HCT116 (cell line): Measurements from ENCODE around the gene NOS3. TPM values are rescaled to one million over a fixed set of nuclear protein-coding genes. Genes with fewer than 3 reads are reported as not detected.

ENCODE experiments used
- ATAC-seq: fragments of 200-7000 bp; cut with Tn5 transposase; 2 replicates; pipeline ENCODE4 v1.9.1; 2020; ENCODE audit warnings: mild to moderate bottlenecking, moderate library complexity
- BruUV-seq: library from RNA; stranded (reverse); fragments of 400-500 nt; replicated peaks from 2 replicates; lab custom pipeline; 2021; lab: Mats Ljungman, UMichigan
- CTCF ChIA-PET: fragments of 300-600 bp; sonication (Branson Sonifier 250); formaldehyde crosslinking; loops from one replicate; lab custom pipeline; 2021; ENCODE audit warnings: antibody characterized with exemption; lab: Charles Lee
- POLR2A ChIA-PET: fragments of 300-600, 350-600 bp; sonication (Branson Sonifier 250); formaldehyde crosslinking; loops from one replicate; lab custom pipeline; 2021; ENCODE audit warnings: antibody characterized with exemption; lab: Charles Lee
- RAD21 ChIA-PET, 2 experiments: fragments of 300-600 bp; sonication (Branson Sonifier 250); formaldehyde crosslinking; loops; one replicate each; lab custom pipeline; 2023; ENCODE audit warnings: low total read pairs in 2 of 2; ENCODE audit not compliant: uncharacterized antibody in 2 of 2, unreplicated experiment in 2 of 2, low non-redundant PET in 1 of 2; lab: Charles Lee
- DNase-seq: peaks from one replicate; pipeline ENCODE4 v3.0.0-alpha.2; 2010; ENCODE audit warnings: low read depth, low spot score
- H2AFZ ChIP-seq: fragments of 200-600 bp; shearing (Covaris generic), sonication (generic); 2 replicates; pipeline ENCODE4 v1.6.1; 2017; ENCODE audit warnings: low read depth, mixed run types, mixed read lengths, antibody characterized with exemption, low read length; ENCODE audit not compliant: poor library complexity, severe bottlenecking
- H3K27ac ChIP-seq: 2 replicates; pipeline ENCODE4 v1.5.1; 2012; ENCODE audit warnings: low read depth, low read length
- H3K27me3 ChIP-seq: fragments of 200-600 bp; sonication (generic); 2 replicates; pipeline ENCODE4 v1.6.1; 2016; ENCODE audit warnings: mixed run types, low read length, mixed read lengths; ENCODE audit not compliant: insufficient read depth
- H3K36me3 ChIP-seq, 2 experiments: fragments of 200-500 bp in 1 of 2; fragments of 200-600 bp in 1 of 2; sonication (Bioruptor generic) in 1 of 2; sonication (generic) in 1 of 2; 2 replicates each; pipeline versions ENCODE4 v1.5.1 to v1.6.1; 2014 to 2016; ENCODE audit warnings: low read length in 2 of 2, inconsistent platforms in 1 of 2, mixed read lengths in 1 of 2, mixed run types in 1 of 2; ENCODE audit not compliant: insufficient read depth in 2 of 2, control insufficient read depth in 1 of 2
- H3K4me1 ChIP-seq, 2 experiments: fragments of 200-600 bp in 1 of 2; sonication (generic) in 1 of 2; 2 replicates each; pipeline versions ENCODE4 v1.5.1 to v1.6.1; 2012 to 2017; ENCODE audit warnings: low read length in 2 of 2, inconsistent platforms in 1 of 2, mild to moderate bottlenecking in 1 of 2, mixed read lengths in 1 of 2, mixed run types in 1 of 2, moderate library complexity in 1 of 2; ENCODE audit not compliant: insufficient read depth in 2 of 2, control insufficient read depth in 1 of 2
- H3K4me2 ChIP-seq: fragments of 200-600 bp; sonication (generic); 2 replicates; pipeline ENCODE4 v1.6.1; 2017; ENCODE audit warnings: mixed run types, low read length, mixed read lengths
- H3K4me3 ChIP-seq, 2 experiments: fragments of 200-600 bp in 1 of 2; sonication (generic) in 1 of 2; replicated peaks in 1 of 2; 2 replicates each; pipeline ENCODE4 v1.5.1; 2011 to 2016; ENCODE audit warnings: low read length in 2 of 2, control low read depth in 1 of 2, low read depth in 1 of 2, mild to moderate bottlenecking in 1 of 2, mixed read lengths in 1 of 2, mixed run types in 1 of 2
- H3K79me2 ChIP-seq: fragments of 200-600 bp; sonication (generic); 2 replicates; pipeline ENCODE4 v1.6.1; 2017; ENCODE audit warnings: mild to moderate bottlenecking, mixed run types, low read length, moderate library complexity, mixed read lengths; ENCODE audit not compliant: insufficient read depth
- H3K9ac ChIP-seq: fragments of 200-600 bp; sonication (generic); 2 replicates; pipeline ENCODE4 v1.6.1; 2016; ENCODE audit warnings: low read length, mixed read lengths
- H3K9me2 ChIP-seq: fragments of 200-600 bp; sonication (generic), shearing (Covaris generic); 2 replicates; pipeline ENCODE4 v1.6.1; 2017; ENCODE audit warnings: mixed run types, mild to moderate bottlenecking, moderate library complexity; ENCODE audit not compliant: insufficient read depth
- H3K9me3 ChIP-seq, 2 experiments: fragments of 200-500 bp in 1 of 2; fragments of 200-600 bp in 1 of 2; sonication (Bioruptor generic) in 1 of 2; sonication (generic) in 1 of 2; 2 replicates each; pipeline ENCODE4 v1.6.1; 2014 to 2017; ENCODE audit warnings: low read length in 2 of 2, mixed read lengths in 2 of 2, inconsistent platforms in 1 of 2, low read depth in 1 of 2, mild to moderate bottlenecking in 1 of 2, mixed run types in 1 of 2, moderate library complexity in 1 of 2; ENCODE audit not compliant: control insufficient read depth in 1 of 2, insufficient read depth in 1 of 2
- H4K20me1 ChIP-seq: fragments of 200-600 bp; sonication (generic), shearing (Covaris generic); 2 replicates; pipeline ENCODE4 v1.6.1; 2017; ENCODE audit warnings: mixed run types, mild to moderate bottlenecking, moderate library complexity; ENCODE audit not compliant: insufficient read depth
- CBX3 ChIP-seq: IDR thresholded peaks from 2 replicates; pipeline ENCODE4 v1.6.1; 2012; ENCODE audit warnings: low read depth
- CEBPB ChIP-seq: IDR thresholded peaks from 2 replicates; pipeline ENCODE4 v1.6.1; 2012; ENCODE audit warnings: low read depth
- EGR1 ChIP-seq: IDR thresholded peaks from 2 replicates; pipeline ENCODE4 v1.6.1; 2012; ENCODE audit warnings: low read depth
- ELF1 ChIP-seq: IDR thresholded peaks from 2 replicates; pipeline ENCODE4 v1.6.1; 2012; ENCODE audit warnings: low read depth, borderline replicate concordance
- EZH2 ChIP-seq: fragments of 200-600 bp; sonication (generic); IDR thresholded peaks from 2 replicates; pipeline ENCODE4 v1.6.1; 2017; ENCODE audit warnings: antibody characterized with exemption, mixed run types
- EZH2phosphoT487 ChIP-seq: fragments of 200-600 bp; IDR thresholded peaks from 2 replicates; pipeline ENCODE4 v1.6.1; 2018; ENCODE audit warnings: antibody characterized with exemption, borderline replicate concordance
- RAD21 ChIP-seq: IDR thresholded peaks from 2 replicates; pipeline ENCODE4 v1.6.1; 2012; ENCODE audit warnings: low read depth, mild to moderate bottlenecking
- SIN3A ChIP-seq: IDR thresholded peaks from 2 replicates; pipeline ENCODE4 v1.6.1; 2012; ENCODE audit warnings: low read depth
- SP1 ChIP-seq: IDR thresholded peaks from 2 replicates; pipeline ENCODE4 v1.6.1; 2012; ENCODE audit warnings: low read depth
- TCF7L2 ChIP-seq: IDR thresholded peaks from 2 replicates; pipeline ENCODE4 v1.7.0; 2011; ENCODE audit warnings: borderline replicate concordance, inconsistent platforms; ENCODE audit not compliant: insufficient read depth, insufficient read length; ENCODE audit errors: extremely low read depth
- YY1 ChIP-seq: IDR thresholded peaks from 2 replicates; pipeline ENCODE4 v1.6.1; 2011; ENCODE audit warnings: low read length, low read depth, moderate library complexity, mild to moderate bottlenecking; ENCODE audit not compliant: insufficient replicate concordance; ENCODE audit errors: extremely low read depth
- ZBTB33 ChIP-seq: IDR thresholded peaks from 2 replicates; pipeline ENCODE4 v1.6.1; 2011; ENCODE audit warnings: mild to moderate bottlenecking, low read length, moderate library complexity; ENCODE audit not compliant: insufficient replicate concordance; ENCODE audit errors: extremely low read depth
- ZFX ChIP-seq: fragments of 450-650 bp; IDR thresholded peaks from 2 replicates; pipeline ENCODE4 v1.6.1; 2017
- intact Hi-C: fragments of 100-400 bp; cut with micrococcal nuclease; formaldehyde crosslinking; loops from 2 replicates; pipeline ENCODE4 v1.10.0; 2022
- total RNA-seq: library from RNA; stranded (reverse); gene quantifications from one replicate; pipeline ENCODE4 v1.2.1, GENCODE V29; 2021; ENCODE audit not compliant: unreplicated experiment

NOS3 gene
- total RNA-seq, 1 experiment from 2014 or later: 35.8 TPM

- Histone ChIP-seq H3K27me3 (no peaks in the 10 kb centered on the region), H3K9me2 (no peaks in the 10 kb centered on the region), H3K27ac (peak overlapping the region; percentile 71; the same call in 1 of the 2 replicates), H3K79me2 (peaks cover 4% of the 10 kb centered on the region; the same call in 1 of the 2 replicates), H3K9ac (peak overlapping the region; percentile 81)
- POLR2A ChIA-PET: interaction anchor here (1.3 to 1.5 kb wide), 5 partner anchors 18 to 217 kb away, joined by 3 to 5 read pairs (median 3); partner anchors contain the start of genes ABCB8 and ABCF2
- RAD21 ChIA-PET: interaction anchor here (1.0 to 1.7 kb wide), 2 partner anchors 51 to 101 kb away, joined by 3 to 5 read pairs; no protein-coding TSS in a partner anchor
- CTCF ChIA-PET: interaction anchor here (0.9 to 5.4 kb wide), 14 partner anchors 10 to 272 kb away, joined by 3 to 59 read pairs (median 6); partner anchors contain the start of gene ABCB8
- TF ChIP-seq EZH2phosphoT487: no peak
- no peak for TF ChIP-seq EGR1
- no peak for TF ChIP-seq TCF7L2
- TF ChIP-seq SIN3A: no peak
- TF ChIP-seq SP1: no peak
- TF ChIP-seq, all 23 proteins: peak for 0
- H3K9me3 ChIP-seq: no peaks in the 10 kb centered on the region
- peak overlapping the region; percentile 72 to 73 for H3K4me3 ChIP-seq
- ATAC-seq (no peak), DNase-seq (no peak)
- no peaks in the 10 kb centered on the region for H4K20me1 ChIP-seq
- peak overlapping the region; percentile 94 for H3K4me2 ChIP-seq
- intact Hi-C loops: loop anchor here (10.0 kb wide), 1 partner anchor 236 kb away; no protein-coding TSS in a partner anchor
- H2AFZ ChIP-seq: no peak overlapping the region
- H3K4me1 ChIP-seq: peaks cover 16 to 56% of the 10 kb centered on the region in 2 experiments; a peak in 3 of 4 replicates
- BruUV-seq: TSS peak; percentile 20
- no peaks in the 10 kb centered on the region for H3K36me3 ChIP-seq
Observed at GRCh38 chr7:151010307-151011096, 19.7 kb downstream of the NOS3 start.

- POLR2A ChIA-PET: interaction anchor here (1.5 to 2.2 kb wide), 2 partner anchors 17 to 102 kb away, joined by 3 to 7 read pairs; partner anchors contain the start of gene ABCB8
- no TSS peak for BruUV-seq
- H3K4me3 ChIP-seq: peak overlapping the region; percentile 72 to 73
- ATAC-seq (no peak), DNase-seq (no peak)
- H3K4me1 ChIP-seq: peaks cover 16 to 56% of the 10 kb centered on the region in 2 experiments; a peak in 3 of 4 replicates
- CTCF ChIA-PET: interaction anchor here (0.9 to 5.4 kb wide), 4 partner anchors 9 to 100 kb away, joined by 5 to 59 read pairs (median 7); partner anchors contain the start of gene ABCB8
- RAD21 ChIA-PET: no interaction called here
- intact Hi-C loops: loop anchor here (10.0 kb wide), 1 partner anchor 236 kb away; no protein-coding TSS in a partner anchor
- H2AFZ ChIP-seq: no peak overlapping the region
- H3K27ac ChIP-seq: peak overlapping the region; percentile 71; the same call in 1 of the 2 replicates
- peak overlapping the region; percentile 81 for H3K9ac ChIP-seq
- H4K20me1 ChIP-seq: no peaks in the 10 kb centered on the region
- no peaks in the 10 kb centered on the region for H3K9me3 ChIP-seq
- no peaks in the 10 kb centered on the region for H3K27me3 ChIP-seq
- no peaks in the 10 kb centered on the region for H3K9me2 ChIP-seq
- peaks cover 4% of the 10 kb centered on the region; the same call in 1 of the 2 replicates for H3K79me2 ChIP-seq
- peak overlapping the region; percentile 94 for H3K4me2 ChIP-seq
- no peaks in the 10 kb centered on the region for H3K36me3 ChIP-seq
- TF ChIP-seq ZFX: no peak
- no peak for TF ChIP-seq RAD21
- no peak for TF ChIP-seq CEBPB
- TF ChIP-seq EZH2phosphoT487: no peak
- TF ChIP-seq YY1: no peak
- TF ChIP-seq ZBTB33: no peak
- no peak for TF ChIP-seq ELF1
- TF ChIP-seq EZH2: no peak
- TF ChIP-seq CBX3: no peak
Observed at GRCh38 chr7:151011097-151011409, 20.2 kb downstream of the NOS3 start.
